ENCODE results near the gene ARMC12.

ARMC12 gene

DNA sequence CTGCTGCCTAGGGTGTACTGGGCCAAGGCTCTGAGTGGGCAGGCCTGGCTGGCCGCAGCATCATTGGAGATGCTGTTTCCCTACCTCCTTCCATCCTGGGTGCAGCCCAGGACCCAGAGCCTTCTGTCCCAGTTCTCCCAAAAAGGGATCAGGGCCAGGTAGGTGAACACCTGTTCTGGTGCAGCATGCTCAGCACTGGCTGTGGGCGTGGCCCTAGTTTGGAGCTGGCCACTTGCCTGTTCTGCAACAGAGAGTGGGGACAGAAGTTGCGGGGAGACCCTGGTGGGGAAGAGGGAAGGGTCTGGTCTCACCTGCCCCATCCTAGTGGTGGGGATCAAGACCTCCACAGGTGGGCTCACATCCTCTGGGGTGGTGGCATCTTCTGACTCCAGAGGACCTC, 1.4 kb upstream of the ARMC12 start:
- DNase-seq (ENCODE audit: low read depth in 2 of 2) = no peak

DNA sequence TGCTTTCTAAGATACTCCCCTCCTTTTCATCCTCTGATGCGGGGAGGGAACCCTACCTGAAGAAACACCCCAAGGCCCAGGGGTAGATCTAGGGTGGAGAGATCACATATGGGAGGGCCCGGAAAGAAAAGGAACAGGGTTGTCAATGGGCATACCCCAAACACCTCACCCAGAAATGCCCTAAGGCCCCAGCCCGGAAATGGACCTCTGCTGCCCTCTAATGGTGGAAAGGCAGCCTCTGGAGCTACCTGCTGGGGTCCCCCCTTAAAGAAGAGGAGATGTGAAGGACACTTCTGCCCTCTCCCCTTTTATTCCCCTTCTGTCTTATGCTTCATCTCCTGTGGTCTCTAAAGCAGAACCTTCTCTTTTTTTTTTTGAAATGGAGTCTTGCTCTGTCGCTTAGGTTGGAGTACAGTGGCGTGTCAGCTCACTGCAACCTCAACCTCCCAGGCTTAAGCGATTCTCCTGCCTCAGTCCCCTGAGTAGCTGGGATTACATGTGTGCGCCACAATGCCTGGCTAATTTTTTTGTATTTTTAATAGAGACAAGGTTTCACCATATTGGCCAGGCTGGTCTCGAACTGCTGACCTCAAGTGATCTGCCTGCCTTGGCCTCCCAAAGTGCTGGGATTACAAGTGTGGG, 458 bp upstream of the ARMC12 start:
- DNase-seq (ENCODE audit: low read depth in 2 of 2) = peak; percentile 67 to 86

DNA sequence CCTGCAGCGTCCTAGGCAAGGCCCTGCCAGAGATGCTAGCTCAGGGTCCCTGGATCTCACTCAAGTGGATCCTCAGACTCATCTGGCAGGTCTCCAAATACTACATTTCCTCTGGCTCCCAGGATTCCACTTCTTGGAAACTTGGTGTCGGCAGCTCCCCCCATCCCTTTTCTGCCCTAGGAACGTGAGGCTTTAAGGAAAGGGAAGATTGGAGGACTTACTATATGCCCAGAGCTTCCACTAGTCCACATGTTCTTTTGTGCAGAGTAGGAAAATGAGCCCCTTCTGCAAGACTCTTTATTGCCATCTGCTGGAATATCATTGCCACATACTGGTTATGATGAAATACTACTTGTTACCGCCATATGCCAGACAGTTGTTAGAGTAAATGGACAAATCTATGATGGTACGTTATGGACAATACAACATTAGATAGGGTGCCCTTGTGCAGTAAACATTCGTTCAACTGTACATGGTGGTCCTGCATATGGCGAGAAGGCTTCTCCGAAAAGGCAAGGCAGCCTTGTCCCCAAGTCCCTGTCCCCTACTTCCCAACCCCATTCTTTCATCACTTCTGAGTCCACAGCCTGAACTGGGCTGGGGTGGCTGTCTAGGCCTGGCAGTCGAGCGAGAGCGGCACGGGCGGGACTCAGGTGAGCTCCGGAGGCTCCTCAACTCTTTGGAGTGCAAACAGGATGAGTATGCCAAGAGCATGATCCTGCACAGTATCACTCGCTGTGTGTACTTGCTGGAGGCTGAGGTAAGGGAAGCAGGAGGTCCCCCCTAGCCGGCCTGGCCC, 780 bp downstream of the ARMC12 start:
- no peak for DNase-seq (ENCODE audit: low read depth in 2 of 2)

DNA sequence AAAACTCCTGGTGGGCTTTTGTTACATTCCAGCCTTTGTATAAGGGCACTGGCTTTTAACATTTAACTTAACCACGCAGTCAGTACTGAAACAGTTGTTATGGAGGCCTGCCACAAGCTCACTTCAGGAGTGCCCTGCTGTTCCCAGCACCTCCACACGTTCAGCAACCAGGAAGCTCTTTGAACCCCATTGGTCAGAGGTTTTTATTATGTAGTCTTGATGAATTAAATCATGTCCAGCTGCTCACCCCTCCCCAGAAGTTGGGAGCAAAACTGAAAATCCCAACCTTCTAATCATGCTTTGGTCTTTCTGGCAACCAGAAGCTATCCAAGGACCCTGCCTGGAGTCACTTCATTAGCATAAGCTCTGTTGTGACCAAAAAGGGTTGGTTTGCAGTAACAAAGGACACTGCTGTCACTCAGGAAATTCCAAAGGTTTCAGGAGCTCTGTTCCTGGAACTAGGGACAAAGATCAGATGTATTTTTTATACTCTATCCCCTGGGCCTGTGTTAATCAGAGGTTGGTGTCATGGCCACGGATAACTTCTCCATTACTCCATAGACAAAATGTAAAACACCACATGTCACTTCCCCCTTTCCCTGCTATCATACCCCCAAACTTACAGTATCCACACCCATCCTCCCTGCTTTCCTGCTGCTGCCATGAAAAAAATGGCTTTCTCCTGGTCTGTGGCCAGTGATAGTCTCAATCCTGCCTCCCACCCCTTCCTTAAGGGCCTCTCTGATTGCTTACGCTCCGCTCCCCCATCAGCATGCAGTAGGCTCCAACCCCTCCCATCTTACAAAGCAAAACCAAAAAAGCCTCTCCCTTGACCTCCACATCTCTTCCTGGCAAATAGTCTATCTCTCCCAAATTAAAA, 3.1 kb downstream of the ARMC12 start:
- DNase-seq (ENCODE audit: low read depth in 2 of 2) = no peak

DNA sequence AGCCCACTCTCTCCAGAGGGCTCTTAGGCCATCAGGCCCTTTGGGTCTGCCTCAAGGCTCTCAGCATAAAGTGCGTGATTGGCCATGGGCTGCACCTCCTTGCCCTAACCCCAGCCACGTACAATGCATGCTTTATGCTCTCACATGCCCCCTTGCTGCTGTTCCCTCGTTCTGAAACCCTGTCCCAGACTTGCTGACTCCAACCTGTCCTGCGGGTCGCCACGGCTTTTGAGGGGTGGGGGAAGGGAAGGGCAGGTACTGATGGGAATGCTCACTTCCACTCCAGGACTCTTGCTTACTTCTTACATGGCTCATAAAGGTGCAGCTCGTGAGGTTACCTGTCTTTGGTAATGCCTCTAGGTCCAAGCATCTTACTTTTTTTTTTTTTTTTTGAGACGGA, 6.0 kb downstream of the ARMC12 start:
- DNase-seq (ENCODE audit: low read depth in 2 of 2) = no peak

DNA sequence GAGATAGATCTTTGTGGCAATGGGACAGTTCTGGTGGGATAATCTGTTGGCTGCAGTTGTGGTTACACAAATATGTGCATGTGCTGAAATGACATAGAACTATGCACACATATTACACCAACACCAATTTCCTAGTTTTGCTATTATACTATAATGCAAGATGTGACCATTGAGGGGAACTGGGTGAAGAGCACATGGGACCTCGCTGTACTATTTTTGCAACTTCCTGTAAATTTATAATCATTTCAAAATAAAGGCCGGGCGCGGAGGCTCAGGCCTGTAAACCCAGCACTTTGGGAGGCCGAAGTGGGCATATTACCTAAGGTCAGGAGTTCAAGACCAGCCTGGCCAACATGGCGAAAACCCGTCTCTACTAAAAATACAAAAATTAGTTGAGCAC, 8.7 kb downstream of the ARMC12 start:
- DNase-seq (ENCODE audit: low read depth in 2 of 2) = no peak

DNA sequence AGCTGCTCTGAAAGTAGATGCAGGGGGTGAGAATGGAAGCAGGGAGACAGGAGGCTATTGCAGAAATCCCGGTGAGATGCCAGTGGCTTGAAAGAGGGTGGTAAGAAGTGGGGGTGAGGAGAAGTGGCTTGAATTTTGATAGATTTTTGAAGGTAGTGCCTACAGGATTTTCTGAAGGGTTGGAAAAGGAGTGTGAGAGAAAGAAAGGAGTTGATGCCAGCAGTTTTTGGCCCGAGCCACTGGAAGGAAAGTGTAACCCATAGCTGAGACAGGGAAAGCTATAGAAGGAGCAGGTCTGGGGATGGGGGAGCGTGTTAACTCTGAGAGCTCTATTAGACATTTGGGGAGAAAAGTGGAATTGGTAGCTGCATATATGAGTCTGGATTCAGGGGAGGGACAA, 9.7 kb downstream of the ARMC12 start:
- no peak for DNase-seq (ENCODE audit: low read depth in 2 of 2)

DNA sequence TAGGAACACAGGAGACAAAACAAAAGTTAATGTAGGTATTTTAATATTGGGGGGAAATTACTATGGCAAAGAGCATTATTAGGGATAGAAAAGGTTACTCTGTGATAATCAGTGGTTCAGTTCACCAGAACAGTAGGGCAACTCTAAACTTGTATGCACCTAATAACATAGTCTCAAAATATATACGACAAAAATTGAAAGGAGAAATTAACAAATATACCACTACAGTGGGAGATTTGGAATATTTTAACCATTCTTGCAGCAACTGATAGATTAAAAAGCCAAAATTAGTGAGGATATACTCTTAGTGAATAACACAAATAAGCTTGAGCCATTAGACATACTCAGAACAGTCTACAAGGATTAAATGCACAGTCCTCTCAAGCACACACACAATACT, 11.0 kb downstream of the ARMC12 start:
- DNase-seq (ENCODE audit: low read depth in 2 of 2) = no peak

DNA sequence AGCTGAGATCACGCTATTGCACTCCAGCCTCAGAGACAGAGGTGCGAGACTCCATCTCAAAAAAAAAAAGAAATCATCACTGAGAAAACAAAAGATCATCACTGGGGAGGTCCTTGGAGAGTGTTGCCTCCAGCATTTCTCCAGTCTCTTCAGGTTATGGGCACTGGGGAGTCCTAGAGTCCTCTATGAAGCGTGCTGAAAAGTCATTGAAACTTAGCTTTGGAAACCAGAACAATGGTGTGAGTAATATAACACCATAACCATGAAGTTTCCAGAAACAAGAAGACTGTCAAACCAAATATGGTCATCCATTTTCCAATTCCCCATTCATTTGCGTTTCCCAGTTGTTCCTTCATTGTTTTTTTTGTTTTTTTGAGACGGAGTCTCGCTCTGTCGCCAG, 13.7 kb downstream of the ARMC12 start:
- DNase-seq (ENCODE audit: low read depth in 2 of 2) = no peak

DNA sequence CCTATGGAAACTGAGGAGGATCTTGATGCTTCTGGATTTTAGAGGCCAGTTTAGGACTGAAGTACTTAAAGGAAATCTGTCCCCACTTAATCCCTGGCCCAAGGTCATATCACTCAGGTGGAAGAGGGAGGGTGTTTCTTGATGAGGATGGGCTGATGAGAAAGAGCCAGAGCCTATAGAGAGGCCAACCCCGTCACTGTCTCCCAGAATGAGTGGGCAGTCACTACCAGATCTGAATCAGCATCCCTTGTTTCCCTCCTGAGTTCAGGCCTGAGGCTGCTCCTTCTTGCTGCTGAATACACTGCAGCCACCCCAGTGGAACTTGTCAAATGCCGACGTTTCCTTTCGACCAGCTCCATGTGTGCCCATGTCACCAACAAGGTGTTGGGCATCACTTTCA, 14.8 kb downstream of the ARMC12 start:
- no peak for DNase-seq (ENCODE audit: low read depth in 2 of 2)

DNA sequence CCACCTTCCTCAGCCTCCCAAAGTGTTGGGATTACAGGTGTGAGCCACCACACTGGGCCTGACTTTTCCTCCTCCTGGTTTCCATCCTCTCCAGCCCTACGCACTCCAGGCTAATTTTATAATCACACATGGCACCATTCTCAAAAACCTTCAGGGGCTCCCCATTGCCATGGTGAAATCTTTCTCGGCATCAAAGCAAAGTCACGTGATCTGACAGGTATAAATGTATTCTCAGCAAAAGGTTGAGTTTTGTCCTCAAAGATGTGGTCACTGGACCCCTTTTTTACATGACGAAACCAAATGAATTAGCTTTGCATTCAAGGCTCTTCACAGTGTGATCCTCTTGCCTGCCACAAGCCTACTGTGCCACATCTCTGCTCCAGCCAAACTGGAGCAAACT, 15.5 kb downstream of the ARMC12 start:
- DNase-seq (ENCODE audit: low read depth in 2 of 2) = no peak

DNA sequence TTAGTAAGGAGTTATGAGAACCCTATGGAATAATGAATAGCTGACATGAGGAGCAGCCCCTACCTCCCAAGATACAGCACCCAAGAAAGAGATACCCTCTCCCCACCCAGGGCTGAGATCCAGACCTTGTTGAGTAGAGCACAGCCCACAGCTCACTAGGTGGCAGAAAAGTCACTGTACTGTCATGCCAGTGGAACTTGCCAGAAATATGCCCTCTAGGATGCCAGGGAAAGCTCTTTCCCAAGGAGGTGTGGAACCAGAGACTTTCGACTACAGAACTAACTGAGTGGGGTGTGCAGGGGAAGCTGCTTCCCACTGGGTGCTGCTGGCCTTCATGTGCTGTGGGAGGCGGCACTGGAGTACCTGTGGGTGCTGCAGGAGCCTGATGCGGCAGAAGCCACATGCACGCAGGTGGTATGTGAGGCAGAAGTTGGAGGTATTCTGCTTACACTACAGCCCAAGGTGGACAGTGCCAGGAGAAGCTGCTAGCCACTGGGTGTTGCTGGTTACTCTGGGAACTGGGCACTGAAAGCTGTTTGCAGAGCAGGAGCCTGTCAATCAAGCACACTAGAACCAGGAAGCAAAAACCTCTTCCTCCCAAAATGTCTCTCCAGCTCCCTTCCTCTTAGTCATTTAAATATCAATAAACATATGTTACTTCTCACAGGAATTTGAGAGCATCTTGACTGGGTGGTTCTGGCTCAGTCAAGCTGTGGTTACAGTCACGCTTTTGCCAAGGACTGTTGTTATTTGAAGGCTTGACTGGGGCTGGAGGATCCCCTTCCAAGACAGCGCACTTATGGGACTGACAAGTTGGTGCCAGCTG, 17.8 kb downstream of the ARMC12 start:
- no peak for DNase-seq (ENCODE audit: low read depth in 2 of 2)

DNA sequence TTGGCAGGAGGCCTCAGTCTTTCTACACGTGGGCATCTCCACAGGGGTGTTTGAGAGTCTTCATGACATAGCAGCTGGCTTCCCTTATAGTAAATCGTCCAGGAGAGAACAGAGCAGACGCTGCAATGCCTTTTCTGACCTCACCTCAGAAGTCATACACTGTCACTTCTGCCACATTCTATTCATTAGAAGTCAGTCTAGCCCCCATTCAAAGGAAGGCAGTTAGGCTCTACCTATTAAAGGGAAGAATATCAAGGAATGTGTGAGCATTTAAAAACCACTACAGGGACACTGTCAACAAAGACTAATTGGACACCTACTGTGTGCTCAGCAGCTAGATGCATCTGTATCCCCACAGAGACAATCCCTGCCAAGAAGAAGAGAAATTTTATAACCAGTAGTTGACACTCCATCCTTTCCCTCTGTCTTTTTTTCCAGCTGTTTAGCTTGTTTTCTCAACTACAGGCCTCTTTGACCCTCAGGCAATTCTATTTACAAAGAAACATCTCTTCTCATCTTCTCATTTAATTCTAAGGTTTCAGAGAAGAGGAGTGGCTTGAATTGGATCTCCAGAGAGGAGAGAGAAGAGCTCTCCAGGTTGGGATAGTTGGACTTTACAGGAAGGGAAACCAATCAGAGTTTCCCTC, 18.6 kb downstream of the ARMC12 start:
- DNase-seq (ENCODE audit: low read depth in 2 of 2) = no peak

DNA sequence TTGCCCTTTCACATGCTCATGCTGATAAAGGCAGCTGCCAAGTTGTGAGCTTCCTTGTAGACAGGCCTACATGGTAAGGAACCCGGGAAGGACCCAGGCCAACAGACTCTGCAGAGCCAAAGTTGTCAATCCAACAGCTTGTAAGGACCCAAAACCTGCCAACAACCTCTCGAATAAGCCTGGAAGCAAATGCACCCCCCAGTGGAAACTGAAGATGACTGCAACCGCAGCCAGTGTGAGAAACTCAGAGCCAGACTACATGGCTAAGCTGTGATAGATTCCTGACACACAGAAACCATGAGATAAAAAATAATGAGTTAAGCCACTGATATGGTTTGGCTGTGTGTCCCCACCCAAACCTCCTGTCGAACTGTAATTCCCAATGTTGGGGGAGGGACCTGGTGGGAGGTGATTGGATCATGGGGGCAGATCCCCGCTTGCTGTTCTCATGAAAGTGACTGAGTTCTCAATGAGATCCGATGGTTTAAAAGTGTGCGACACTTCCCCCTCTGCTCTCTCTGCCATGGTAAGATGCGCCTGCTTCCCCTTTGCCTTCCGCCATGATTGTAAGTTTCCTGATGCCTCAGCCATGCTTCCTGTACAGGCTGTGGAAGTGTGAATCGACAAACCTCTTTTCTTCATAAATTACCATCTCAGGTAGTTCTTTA, 20.8 kb downstream of the ARMC12 start:
- no peak for DNase-seq (ENCODE audit: low read depth in 2 of 2)

DNA sequence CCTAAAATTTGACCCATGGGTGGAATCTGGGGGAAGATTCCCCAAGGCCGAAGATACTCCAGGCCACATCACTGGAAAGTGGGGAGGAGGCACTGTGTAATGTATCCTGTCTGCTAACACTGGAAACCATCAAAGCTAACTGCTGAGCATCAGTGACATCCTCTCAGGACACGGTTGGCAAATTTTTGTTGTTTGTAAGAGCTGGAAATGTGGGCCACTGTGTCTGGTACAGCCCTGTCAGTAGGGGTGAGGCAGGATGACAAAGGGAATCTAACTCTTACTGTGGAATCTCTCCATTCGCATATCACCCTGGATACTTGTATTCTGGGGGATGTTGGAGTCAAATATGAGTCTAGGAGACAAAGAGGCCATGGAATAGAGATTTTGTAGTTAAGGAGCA, 22.6 kb downstream of the ARMC12 start:
- DNase-seq (ENCODE audit: low read depth in 2 of 2) = no peak

DNA sequence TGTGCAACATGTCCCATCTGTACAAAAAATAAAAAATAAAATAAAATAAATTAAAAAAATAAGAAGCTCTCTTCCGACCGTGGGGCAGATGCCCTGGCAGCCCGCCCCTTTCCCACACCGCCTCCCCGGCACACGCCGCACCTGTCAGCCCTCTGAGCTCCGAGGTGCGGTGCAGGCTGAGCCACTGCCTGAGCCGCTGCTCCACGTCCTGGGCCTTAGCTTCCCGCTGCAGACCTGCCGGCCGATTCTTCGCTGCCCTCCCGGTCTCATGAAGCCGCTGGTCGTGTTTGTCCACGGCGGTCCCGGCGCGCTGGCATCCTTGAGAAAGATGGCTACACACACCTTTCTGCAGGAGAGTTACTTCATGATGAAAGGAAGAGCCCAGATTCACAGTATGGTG, 28.9 kb downstream of the ARMC12 start:
- no peak for DNase-seq (ENCODE audit: low read depth in 2 of 2)

DNA sequence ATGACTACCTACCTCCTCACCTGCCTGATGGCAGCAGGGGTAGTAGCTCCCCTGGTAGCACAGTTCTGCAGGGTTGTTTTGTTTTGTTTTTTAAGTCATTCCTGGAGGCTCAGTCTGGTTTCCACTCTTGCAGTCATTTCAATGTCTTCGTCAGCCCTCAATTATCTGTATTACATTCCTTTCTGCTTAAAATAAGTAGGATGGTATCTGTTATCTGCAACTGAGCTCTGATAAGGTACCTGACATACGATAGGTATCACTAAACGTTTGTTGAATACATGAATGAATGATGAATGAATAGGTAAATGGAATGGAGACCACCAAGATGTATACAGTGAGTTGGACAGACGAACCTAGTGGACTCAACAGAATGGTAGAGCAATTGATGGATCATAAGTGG, 32.4 kb downstream of the ARMC12 start:
- no peak for DNase-seq (ENCODE audit: low read depth in 2 of 2)

DNA sequence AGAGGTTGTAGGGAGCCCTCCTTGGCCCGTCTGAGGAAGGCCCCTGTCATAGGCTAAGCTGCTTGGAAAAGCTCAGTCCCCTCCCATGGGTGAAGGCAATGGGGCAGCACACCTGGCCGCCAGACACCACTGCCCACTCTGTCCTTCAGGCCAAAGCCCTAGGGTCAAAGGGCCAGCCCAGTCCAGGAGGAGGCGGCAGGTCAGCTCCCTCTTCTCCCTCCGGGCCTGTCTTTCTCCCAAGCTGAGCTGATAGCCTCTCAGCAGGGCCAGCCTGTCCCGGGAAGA, 34.5 kb downstream of the ARMC12 start:
- no peak for DNase-seq (ENCODE audit: low read depth in 2 of 2)

DNA sequence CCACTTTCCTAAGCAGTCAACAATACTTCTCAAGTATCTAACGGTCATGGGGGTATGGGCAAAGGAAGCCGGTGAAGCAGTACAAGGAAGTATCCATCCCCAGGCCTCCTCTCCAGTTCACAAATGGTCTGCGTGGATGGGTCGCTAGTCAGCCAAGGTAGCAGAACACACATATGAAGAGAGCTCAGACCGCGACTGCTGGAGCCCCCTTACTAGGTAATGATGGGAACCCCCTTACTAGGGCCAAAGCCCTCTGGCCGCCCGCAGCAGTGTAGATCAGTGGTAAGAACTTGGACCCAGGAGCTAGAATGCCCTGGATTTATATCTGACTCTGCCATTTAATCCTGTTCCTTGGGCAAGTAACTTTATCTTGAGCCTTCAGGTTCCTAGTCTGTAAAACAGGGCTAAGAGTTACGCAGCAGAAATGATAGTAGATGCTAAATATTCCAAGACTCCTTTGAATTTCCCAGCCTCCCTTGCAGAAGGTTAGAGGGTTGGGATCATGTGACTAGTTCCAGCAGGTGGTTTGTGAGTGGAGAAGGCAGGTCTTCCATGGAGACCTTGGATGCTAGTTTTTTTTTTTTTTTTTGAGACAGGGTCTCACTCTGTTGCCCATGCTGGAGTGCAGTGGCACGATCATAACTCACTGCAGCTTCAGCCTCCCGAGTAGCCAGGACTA, 37.4 kb downstream of the ARMC12 start:
- no peak for DNase-seq (ENCODE audit: low read depth in 2 of 2)

DNA sequence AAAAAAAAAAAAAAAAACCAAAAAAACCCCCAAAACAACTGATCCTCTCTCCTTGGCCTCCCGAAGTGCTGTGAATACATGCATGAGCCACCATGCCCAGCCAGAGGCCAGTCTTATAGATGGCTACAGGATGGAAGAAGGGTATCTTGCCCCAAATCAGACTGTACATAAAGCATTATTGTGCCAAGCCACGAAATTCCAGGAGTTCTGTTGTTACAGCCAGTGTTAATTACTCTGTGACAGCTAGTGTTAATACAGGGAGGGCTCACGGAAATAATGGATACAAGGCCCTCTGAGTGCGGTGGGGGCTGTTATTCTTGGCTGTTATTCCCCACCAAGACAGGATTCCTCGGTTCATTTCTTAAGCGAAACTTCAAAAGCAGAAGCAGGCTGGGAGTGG, 38.2 kb downstream of the ARMC12 start:
- DNase-seq (ENCODE audit: low read depth in 2 of 2) = no peak

All from stimulated activated CD4-positive, alpha-beta T cell treated with anti-CD3 and anti-CD28 coated beads, Interleukin-12 subunit alpha, Interleukin-12 subunit beta, amount 100 ng/mL, for 24 hours (primary cell).